Measurements from ENCODE around the gene TRIM59.
A peak's percentile ranks its signal among the peaks of the same experiment; 100 is the strongest.
"Not testable (repeated sequence)": the region's sequence is repeated elsewhere in the genome, so short reads cannot be mapped to it uniquely, and the experiment has no call there.

Gene TRIM59

DNA sequence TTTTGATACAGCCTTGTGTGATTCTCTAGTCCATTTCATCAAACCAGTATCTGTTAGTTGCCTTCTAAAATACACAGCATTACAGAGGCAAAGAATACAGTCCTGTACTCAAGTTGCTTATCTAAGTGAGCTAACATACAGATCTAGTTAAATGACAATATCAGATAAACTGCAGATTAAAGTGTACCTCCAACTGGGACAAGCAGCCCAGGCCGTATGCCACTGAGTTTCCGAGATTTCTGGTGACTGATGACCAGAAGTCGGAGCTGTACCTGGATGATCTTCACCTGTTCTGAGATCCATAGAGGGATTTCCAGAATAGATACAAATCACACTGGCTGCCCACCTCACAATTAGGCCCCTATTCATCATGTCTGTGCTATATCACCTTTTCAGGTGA is 6.3 kb upstream of the TRIM59 start:
- Mint-ChIP-seq H3K36me3 (ENCODE audit: low read depth) (no peaks in the 10 kb centered on the region), H3K4me1 (no peaks in the 10 kb centered on the region), H3K27ac (no peak overlapping the region), H3K27me3 (ENCODE audit: low read depth) (peaks cover 4% of the 10 kb centered on the region), H3K9me3 (no peaks in the 10 kb centered on the region), H3K4me3 (no peak overlapping the region)
- TF ChIP-seq, protein P1, sequence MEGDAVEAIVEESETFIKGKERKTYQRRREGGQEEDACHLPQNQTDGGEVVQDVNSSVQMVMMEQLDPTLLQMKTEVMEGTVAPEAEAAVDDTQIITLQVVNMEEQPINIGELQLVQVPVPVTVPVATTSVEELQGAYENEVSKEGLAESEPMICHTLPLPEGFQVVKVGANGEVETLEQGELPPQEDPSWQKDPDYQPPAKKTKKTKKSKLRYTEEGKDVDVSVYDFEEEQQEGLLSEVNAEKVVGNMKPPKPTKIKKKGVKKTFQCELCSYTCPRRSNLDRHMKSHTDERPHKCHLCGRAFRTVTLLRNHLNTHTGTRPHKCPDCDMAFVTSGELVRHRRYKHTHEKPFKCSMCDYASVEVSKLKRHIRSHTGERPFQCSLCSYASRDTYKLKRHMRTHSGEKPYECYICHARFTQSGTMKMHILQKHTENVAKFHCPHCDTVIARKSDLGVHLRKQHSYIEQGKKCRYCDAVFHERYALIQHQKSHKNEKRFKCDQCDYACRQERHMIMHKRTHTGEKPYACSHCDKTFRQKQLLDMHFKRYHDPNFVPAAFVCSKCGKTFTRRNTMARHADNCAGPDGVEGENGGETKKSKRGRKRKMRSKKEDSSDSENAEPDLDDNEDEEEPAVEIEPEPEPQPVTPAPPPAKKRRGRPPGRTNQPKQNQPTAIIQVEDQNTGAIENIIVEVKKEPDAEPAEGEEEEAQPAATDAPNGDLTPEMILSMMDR (IDR thresholded peaks at IDR 0.05; ENCODE audit: unreplicated experiment in 3 of 3), result no peak

DNA sequence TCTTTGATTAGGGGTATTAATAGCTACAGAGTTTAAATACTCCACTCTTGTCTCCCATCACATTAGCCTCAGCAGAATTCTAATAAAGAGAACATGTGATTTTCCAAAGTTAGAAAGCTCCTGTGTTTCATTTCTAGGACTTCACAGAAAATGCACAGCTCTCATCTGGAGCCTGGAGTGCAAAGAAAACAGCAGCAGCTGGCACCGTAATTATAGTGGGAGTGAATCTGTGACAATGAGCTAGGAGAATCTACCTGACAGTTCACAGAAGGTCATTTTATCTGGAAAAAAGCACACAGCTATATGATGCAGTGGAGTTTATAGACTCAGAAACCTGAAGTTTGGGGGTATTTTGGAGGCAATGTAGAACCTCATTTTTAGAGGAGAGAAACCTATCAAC is 5.4 kb upstream of the TRIM59 start:
- Mint-ChIP-seq H3K4me1 (peaks cover 7% of the 10 kb centered on the region), H3K36me3 (ENCODE audit: low read depth) (no peaks in the 10 kb centered on the region), H3K4me3 (no peak overlapping the region), H3K27ac (no peak overlapping the region), H3K27me3 (ENCODE audit: low read depth) (peaks cover 7% of the 10 kb centered on the region), H3K9me3 (no peaks in the 10 kb centered on the region)
- TF ChIP-seq, protein P1 (IDR thresholded peaks at IDR 0.05; ENCODE audit: unreplicated experiment in 3 of 3), result no peak

DNA sequence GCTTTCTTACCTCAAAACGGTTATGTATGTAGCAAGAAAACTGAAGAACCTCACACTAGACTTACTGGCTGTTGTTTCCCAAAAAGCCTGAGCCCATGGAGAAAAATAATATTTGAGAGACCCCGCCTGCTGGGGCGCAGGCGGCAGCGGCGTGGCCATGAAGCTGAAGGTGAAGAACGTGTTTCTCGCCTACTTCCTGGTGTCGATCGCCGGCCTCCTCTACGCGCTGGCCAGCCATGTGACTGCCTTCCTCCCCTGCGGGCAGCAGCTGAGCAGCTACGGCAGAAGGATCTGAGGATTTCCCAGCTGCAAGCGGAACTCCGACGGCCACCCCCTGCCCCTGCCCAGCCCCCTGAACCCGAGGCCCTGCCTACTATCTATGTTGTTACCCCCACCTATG is 2.7 kb upstream of the TRIM59 start:
- H3K36me3 Mint-ChIP-seq (ENCODE audit: low read depth); H3K9me3 Mint-ChIP-seq; H3K4me3 Mint-ChIP-seq; H3K27me3 Mint-ChIP-seq (ENCODE audit: low read depth); H3K27ac Mint-ChIP-seq: not testable (repeated sequence)
- H3K4me1 Mint-ChIP-seq, result peaks cover 18% of the 10 kb centered on the region

DNA sequence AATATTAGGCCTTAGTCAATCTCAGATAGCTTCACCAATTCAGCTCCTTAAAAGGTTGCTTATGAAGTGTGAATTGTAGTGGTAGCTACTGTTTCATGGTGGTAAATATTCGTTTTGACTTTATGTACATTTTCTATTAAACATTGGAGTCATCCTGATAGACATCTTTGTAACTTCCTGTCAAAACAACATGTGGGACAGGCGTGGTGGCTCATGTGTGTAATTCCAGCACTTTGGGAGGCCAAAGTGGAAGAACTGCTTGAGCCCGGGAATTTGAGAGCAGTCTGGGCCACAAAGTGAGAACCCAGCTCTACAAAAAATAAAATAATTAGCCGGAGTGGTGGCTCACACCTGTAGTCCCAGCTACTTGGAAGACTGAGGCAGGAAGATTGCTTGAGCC is 2.0 kb upstream of the TRIM59 start:
- TF ChIP-seq, protein P1 (IDR thresholded peaks at IDR 0.05; ENCODE audit: unreplicated experiment in 3 of 3), result no peak
- H3K27ac Mint-ChIP-seq, result no peak overlapping the region
- no peak overlapping the region for H3K4me3 Mint-ChIP-seq
- H3K36me3 Mint-ChIP-seq (ENCODE audit: low read depth), result peaks cover 5% of the 10 kb centered on the region
- H3K27me3 Mint-ChIP-seq (ENCODE audit: low read depth), result peaks cover 4% of the 10 kb centered on the region
- H3K9me3 Mint-ChIP-seq, result no peaks in the 10 kb centered on the region
- peaks cover 18% of the 10 kb centered on the region for H3K4me1 Mint-ChIP-seq

DNA sequence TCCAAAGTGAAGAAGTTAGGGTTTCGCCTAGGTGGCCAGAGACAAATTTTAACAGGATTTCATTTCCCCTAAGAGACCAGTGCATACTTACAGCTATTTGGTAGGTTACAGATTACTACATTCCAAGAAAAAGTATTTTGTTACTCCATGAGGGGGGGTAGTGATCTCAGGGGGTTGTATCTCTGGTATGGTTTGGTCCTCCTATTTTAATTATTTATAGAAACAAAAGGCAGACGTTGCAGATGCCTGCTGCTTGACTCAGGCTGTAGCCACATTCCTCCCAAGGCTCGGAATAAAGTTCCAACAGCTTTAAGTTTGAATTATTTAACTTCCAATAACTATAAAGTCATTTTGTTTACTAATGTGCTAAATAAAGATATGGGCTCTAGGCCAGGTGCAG is 1.3 kb upstream of the TRIM59 start:
- Mint-ChIP-seq H3K4me3 (peak overlapping the region; percentile 91 to 96 (median 95)), H3K9me3 (no peaks in the 10 kb centered on the region), H3K27ac (peak overlapping the region; percentile 94 to 97 (median 95)), H3K4me1 (peaks cover 18% of the 10 kb centered on the region), H3K27me3 (ENCODE audit: low read depth) (peaks cover 4% of the 10 kb centered on the region), H3K36me3 (ENCODE audit: low read depth) (peaks cover 10% of the 10 kb centered on the region)
- TF ChIP-seq, protein P1 (IDR thresholded peaks at IDR 0.05; ENCODE audit: unreplicated experiment in 3 of 3), result no peak

DNA sequence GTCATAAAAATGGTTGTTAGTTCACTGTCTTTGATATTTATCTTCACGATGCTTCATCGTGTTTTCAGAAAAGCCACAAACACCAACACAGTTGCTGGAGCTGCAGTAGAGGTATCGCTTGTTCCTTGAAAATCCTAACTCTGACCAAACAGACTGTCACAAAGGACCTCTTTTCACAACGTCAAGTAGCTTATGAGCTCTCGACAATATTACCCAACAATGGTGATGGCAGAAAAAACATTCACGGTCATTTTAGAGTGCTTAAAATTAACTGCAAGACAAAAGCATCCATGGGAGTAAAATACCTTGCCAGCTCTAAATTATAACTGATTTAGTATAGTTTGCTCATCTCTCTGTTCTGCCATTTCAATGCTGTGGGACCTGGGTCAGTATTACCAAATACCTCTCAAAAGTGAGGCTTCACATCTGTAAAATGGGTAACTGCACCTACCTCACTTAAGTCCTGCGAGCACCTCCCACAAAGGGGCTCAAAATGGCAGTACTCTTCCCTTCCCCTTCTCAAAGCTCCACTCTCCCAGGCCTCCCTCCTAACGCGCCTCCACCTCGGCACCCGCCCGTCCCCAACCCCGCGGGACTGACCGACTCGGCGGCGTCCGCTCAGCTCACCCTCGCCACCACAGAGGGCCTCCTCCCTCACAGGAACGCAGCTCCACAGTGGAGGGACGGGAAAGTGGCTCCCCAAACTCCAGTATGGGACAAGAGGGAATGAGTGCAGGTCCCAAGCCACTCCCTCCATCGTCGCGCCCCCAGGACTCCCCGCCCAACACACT is 546 bp downstream of the TRIM59 start:
- H3K9me3 Mint-ChIP-seq, result no peaks in the 10 kb centered on the region
- TF ChIP-seq, protein P1 (IDR thresholded peaks at IDR 0.05; ENCODE audit: unreplicated experiment in 3 of 3), result no peak
- H3K4me3 Mint-ChIP-seq, result peak overlapping the region; percentile 91 to 96 (median 95)
- peaks cover 18% of the 10 kb centered on the region for H3K4me1 Mint-ChIP-seq
- H3K27me3 Mint-ChIP-seq (ENCODE audit: low read depth), result peaks cover 4% of the 10 kb centered on the region
- peaks cover 21% of the 10 kb centered on the region for H3K36me3 Mint-ChIP-seq (ENCODE audit: low read depth)
- H3K27ac Mint-ChIP-seq, result peak overlapping the region; percentile 94 to 97 (median 95)

All from nephron (organoid).